ENCODE measurements around the gene POLR1G.
"Not testable (repeated sequence)": the region's sequence is repeated elsewhere in the genome, so short reads cannot be mapped to it uniquely, and the experiment has no call there.

Gene POLR1G

GRCh38 chr19:45400192-45400591, 6.3 kb upstream of the POLR1G start:
- DNase-seq (ENCODE audit: low read depth in 2 of 2): no peak

- DNase-seq (ENCODE audit: low read depth in 2 of 2): no peak
These were observed 4.6 kb upstream of the POLR1G start for GRCh38 chr19:45401815-45402214.

DNA sequence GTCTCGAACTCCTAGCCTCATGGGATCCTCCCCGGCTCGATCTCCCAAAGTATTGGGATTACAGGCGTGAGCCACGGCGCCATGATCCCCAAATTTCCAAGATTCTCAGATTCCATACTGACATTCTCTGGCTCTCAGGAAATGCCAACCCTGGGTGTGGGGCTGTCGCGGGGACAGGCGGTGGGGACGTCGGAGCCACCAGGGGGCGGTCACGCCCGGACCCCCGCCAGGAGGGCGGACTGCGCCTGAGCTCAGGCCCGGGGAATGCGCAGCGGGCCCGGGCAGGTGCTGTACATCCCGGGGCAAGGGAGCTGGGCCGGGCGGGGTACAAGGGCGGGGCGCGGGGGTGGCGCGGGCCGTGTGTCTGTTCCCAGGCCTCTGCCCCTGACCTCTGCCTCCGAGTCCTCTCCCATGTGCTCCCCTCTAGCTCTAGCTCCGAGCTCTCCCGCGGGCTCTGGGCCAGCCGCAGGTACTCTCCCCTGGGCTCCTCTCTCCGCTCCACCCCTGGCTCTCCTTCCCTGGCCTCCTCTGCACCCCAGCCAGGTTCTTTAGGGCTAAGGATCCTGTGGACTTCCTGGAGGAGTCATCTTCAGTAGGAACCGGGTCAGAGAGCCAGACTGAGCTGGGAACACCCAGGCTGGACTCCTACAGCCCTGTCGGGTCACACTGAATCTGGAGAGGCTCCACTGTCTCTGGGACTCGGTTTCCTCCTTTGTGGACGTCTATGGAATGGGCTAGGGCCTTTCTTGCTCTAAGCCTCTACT, 4.0 kb upstream of the POLR1G start:
- no peak for DNase-seq (ENCODE audit: low read depth in 2 of 2)

- no peak for DNase-seq (ENCODE audit: low read depth in 2 of 2)
These were observed 3.2 kb upstream of the POLR1G start for GRCh38 chr19:45403272-45403671.

DNA sequence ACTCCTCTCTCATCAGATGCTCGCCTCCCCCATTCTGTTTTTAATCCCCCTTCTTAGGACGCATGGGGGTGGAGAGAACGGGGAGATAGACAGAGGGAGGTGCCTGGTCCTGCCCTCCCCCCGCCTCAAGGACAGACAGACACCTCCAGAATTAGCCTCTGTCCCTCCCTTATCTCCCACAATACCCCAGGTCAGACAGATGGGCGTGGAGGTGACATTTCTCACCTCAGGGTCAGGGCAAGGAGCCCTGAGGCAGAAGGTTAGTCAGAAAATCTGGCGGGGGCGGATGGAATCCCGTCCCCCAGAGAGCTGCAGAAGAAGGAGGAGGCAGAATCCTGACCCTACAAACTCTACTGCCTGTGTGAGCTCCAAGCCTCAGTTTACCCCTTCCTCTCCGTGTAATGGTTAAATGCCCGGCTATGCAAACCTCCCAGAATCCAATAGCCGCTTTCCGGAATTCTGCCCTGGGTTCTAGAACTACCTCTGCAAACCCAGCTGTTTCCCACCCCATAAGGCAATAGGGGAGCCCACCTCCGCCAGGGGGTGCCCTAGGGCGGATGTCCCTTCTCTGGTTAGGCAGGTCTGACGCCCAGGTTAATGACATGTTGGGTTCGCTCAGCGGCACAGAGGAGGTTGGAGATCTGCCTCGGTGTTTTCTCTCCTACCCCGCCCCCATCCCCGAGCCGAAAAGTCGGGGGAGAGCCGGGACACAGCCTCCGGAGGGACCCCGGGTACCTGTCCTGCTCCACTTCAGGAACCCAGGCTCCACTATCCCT, 2.5 kb upstream of the POLR1G start:
- DNase-seq (ENCODE audit: low read depth in 2 of 2): no peak

- DNase-seq (ENCODE audit: low read depth in 2 of 2): no peak
These were observed 1.6 kb upstream of the POLR1G start, which contains the start of gene PPP1R13L for GRCh38 chr19:45404557-45405434. Gene PPP1R13L (minus strand): TSS chr19:45405069. CDS start chr19:45398318, 6,751 bp downstream.

- DNase-seq (ENCODE audit: low read depth in 2 of 2): peak; percentile 39 to 60
These were observed 814 bp upstream of the POLR1G start for GRCh38 chr19:45405435-45406225.

GRCh38 chr19:45407091-45407375, 589 bp downstream of the POLR1G start:
- no peak for DNase-seq (ENCODE audit: low read depth in 2 of 2)

DNA sequence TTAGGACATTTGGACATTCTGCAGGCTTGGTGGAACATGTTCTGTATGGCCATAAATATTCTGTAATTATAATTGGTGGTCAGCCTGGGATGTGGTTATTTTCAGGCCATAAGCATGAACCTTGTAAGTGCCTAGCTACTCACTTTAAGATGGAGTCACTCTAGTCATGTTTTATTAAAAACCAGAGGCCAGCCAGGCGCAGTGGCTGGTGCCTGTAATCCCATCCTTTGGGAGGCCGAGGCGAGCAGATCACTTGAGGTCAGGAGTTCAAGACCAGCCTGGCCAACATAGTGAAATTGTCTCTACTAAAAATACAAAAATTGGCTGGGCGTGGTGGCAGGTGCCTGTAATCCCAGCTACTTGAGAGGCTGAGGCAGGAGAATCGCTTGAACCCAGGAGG, 1.1 kb downstream of the POLR1G start:
- DNase-seq (ENCODE audit: low read depth in 2 of 2): not testable (repeated sequence)

GRCh38 chr19:45408121-45408520, 1.7 kb downstream of the POLR1G start:
- DNase-seq (ENCODE audit: low read depth in 2 of 2): no peak

DNA sequence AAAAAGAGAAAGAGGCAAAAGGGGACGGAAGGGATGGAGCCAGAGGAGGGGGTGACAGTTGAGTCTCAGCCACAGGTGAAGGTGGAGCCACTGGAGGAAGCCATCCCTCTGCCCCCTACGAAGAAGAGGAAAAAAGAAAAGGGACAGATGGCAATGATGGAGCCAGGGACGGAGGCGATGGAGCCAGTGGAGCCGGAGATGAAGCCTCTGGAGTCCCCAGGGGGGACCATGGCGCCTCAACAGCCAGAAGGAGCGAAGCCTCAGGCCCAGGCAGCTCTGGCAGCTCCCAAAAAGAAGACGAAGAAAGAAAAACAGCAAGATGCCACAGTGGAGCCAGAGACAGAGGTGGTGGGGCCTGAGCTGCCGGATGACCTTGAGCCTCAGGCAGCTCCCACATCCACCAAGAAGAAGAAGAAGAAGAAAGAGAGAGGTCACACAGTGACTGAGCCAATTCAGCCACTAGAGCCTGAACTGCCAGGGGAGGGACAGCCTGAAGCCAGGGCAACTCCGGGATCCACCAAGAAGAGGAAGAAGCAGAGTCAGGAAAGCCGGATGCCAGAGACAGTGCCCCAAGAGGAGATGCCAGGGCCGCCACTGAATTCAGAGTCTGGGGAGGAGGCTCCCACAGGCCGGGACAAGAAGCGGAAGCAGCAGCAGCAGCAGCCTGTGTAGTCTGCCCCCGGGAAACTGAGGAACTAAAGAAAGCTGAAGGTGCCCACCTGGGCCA, 2.5 kb downstream of the POLR1G start:
- DNase-seq (ENCODE audit: low read depth in 2 of 2): no peak

DNA sequence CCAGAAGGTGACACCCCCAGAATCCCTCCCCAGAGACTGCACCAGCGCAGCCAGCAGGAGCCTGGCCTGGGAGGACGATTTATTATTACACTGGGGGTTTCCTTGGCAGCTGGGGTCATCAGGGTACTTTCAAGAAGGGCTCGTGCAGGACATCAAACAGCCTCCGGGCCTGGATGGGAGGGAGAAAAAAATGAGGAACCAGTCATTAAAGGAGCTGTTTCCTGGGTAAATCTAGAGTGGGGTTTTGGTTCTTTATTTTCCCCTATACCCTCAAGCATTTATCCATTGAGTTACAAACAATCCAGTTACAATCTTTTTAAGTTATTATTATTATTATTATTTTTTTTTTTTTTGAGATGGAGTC, 3.1 kb downstream of the POLR1G start:
- DNase-seq (ENCODE audit: low read depth in 2 of 2): no peak

DNA sequence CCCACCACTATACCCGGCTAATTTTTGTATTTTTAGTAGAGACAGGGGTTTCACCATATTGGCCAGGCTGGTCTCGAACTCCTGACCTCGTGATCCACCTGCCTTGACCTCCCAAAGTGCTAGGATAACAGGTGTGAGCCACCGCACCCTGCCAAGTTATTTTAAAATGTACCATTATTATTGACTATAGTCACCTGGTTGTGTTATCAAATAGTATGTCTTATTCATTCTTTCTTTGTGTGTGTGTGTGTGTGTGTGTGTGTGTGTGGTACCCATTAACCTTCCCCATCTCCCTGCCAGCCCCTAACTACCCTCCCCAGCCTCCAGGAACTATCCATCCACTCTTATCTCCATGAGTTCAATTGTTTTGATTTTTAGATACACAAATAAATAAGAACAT, 3.9 kb downstream of the POLR1G start:
- not testable (repeated sequence) for DNase-seq (ENCODE audit: low read depth in 2 of 2)

GRCh38 chr19:45413497-45413896, 7.1 kb downstream of the POLR1G start:
- no peak for DNase-seq (ENCODE audit: low read depth in 2 of 2)

DNA sequence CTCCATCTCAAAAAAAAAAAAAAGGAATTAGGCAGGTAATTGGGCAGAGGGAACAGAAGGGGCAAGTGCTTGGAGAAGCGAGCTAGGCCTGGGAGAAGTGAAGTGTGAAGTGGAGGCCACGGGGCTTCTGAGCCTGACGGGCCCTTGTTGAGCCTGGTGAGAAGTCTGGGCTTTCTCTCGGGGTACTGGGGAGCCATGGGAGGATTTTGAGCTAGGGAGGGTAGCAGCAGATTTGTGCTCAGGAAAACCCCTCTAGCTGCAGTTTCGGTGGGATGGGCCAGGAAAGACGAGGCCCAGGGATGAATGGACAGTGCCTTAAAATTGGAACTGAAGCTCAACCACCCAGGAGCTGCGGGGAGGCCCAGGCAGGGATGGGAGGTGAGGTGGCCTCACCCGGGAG, 8.0 kb downstream of the POLR1G start:
- no peak for DNase-seq (ENCODE audit: low read depth in 2 of 2)

- no peak for DNase-seq (ENCODE audit: low read depth in 2 of 2)
These were observed 10.7 kb downstream of the POLR1G start for GRCh38 chr19:45417151-45417550.

- DNase-seq (ENCODE audit: low read depth in 2 of 2): no peak
These were observed 12.4 kb downstream of the POLR1G start for GRCh38 chr19:45418802-45419201.

DNA sequence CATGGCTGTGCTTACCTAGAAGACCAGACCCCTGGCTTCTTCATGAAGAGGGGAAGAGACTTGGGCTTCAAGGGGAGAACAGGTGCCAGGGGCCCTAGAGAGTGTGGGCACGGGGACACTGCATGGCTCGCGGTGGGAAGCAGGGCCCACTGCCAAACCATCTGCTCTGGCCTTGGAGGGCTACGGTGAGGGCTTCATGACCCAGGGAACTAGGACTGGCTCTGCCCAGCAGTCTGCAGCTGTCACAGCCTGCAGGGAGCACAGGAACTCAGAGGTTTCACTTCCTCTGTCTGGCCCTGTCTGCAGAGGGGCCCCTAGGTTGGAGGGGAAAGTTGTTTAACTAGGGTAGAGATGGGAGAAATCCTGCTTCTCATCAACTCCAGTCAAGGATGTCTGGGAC, 13.0 kb downstream of the POLR1G start:
- no peak for DNase-seq (ENCODE audit: low read depth in 2 of 2)

DNA sequence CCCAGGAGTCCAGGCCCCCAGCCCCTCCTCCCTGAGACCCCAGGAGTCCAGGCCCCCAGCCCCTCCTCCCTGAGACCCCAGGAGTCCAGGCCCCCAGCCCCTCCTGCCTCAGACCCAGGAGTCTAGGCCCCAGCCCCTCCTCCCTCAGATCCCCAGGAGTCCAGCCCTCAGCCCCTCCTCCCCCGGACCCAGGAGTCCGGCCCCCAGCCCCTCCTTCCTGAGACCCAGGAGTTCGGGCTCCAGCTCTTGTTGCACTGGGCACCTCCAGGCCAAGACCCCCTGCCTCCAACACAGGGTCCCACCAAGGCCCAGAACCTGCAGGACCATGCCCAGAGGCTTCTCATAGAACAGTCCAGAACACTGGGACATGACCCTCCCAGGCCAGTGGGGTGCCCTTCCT, 13.5 kb downstream of the POLR1G start:
- no peak for DNase-seq (ENCODE audit: low read depth in 2 of 2)

GRCh38 chr19:45420356-45420755, 13.9 kb downstream of the POLR1G start:
- DNase-seq (ENCODE audit: low read depth in 2 of 2): no peak

DNA sequence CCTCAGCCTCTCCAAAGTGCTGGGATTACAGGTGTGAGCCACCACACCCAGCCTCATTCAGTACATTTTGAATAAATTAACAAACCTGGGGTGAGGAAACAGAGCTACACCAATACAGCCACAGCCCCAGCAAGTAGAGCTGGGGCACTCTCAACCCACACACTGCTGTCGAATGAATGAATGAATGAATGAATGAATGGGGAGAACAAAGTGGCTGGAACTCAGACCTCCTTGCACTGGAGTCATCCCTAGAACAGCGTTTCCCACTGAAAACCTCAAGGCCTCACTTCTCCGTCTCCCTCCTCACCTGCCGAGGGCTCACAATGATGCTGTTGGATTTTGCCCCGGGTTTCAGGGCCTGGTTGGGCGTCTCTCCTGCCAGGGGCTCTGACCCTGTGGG, 14.4 kb downstream of the POLR1G start:
- DNase-seq (ENCODE audit: low read depth in 2 of 2): no peak
